Stimulated activated CD4-positive, alpha-beta T cell treated with anti-CD3 and anti-CD28 coated beads, Interleukin-2, amount 100 ng/mL, for 48 hours (primary cell): ENCODE measurements around the gene DNAAF3.

Source experiments
- DNase-seq, 2 donors: peaks; one replicate each; pipeline ENCODE4 v3.0.0-alpha.2; 2020

Gene DNAAF3

GRCh38 chr19:55115446-55116065 is 50.9 kb downstream of the DNAAF3 start:
- no peak for DNase-seq

GRCh38 chr19:55114566-55115145 is 51.8 kb downstream of the DNAAF3 start:
- DNase-seq: no peak

DNA sequence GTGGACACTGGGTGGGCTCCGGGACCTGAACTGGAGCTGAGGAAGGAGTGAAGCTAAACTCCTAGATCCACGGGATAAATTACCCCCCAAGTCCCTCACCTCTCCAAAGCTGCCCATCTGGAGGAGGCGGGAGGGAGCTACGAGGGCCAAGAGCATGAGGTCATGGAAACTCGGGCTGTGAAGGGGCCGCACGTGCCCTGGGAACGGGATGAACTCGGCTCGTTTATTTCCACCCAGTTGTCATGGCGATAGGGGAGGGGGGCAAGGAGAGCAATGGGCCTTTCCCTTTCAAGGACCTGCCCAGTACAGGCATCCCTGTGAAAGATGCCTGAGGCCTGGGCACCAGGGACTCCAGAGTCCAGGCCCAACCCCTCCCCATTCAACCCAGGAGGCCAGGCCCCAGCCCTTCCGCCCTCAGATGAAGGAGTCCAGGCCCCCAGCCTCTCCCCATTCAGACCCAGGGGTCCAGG is 52.8 kb downstream of the DNAAF3 start:
- DNase-seq: no peak

DNA sequence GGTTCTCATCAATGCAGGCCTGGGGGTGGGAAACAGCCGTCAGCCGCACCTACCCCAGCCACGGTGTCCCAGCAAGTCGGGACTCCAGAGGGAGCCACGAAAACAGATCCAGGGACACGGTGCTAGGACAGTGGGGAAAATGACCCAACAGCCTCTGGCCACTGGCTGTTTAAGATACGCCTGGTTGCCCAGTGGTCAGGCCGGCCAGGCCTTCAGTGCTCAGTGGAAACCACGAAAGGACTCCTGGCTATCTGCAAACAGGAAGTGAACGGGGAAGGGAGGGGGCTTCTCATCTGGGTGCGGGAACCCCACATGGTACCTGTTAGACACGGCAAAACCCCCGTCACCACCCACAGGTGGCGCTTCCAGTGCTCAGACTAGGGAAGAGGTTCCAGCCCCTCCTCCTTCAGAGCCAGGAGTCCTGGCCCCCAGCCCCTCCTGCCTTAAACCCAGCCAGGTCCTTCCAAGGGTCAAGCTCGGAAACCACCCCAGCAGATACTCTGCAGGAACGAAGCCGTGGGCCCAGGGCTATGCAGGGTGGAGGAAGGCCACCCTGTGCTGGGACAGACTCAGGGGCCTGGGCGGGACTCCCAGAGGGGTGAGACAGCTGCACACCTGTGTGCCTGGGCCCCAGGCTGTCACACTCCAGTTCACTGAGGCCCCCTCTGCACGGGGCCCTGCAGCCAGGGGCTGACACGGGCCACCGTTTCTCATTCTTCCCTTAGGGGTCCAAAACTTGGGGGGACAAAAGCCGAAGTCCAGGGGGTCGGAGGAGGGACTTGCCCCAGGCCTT is 53.4 kb downstream of the DNAAF3 start:
- DNase-seq: no peak

DNA sequence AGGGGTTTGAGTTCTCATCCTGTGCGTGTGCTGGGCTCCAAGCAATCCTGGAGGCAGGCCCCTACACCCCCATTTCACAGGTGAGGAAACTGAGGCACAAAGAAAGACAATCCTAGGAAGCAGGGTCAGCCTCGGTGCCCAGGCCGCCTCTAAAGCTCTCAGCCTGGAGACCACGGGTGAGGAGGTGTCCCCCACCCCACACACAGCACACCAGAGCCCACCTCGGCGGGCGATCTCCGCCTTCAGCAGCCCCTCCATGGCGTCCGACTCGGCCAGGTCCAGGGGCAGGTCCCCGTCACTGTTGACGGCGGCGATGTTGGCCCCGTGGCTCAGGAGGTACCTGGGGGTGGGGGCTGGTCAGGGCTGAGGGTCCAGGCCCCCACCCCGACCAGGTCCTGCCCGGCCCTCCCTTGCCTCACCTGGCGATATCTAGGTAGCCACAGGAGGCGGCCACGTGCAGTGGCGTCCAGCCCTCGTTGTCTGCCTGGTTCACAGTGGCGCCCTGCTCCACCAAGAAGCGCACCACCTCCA is 54.1 kb downstream of the DNAAF3 start:
- no peak for DNase-seq

DNA sequence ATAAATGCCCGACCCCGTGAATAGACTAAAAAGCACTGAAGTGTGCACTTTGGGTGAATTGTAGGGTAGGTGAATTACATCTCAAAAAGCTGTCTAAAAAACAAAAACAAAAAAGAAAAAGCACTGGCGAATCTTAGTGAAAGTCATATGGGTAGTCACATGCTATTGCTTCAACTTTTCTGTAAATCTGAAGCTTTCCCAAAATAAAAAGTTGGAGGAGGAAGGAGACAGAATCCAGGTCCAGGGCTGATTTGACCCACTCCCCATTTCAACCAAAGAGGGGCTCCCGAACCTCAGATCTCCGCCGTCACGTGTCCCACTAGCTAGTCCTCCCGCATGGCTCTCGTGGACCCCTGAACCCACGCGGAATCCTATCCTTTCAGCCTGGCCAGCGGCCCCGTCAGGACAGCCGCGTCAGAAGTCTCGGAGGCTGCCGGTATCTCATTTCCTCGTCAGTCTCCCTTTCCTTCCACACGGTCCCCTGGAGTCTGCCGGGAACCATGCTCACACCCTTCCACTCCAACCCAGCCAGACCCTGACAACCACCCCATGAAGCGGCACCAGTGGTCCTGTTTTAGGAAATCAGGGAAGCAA is 55.1 kb downstream of the DNAAF3 start:
- no peak for DNase-seq

DNA sequence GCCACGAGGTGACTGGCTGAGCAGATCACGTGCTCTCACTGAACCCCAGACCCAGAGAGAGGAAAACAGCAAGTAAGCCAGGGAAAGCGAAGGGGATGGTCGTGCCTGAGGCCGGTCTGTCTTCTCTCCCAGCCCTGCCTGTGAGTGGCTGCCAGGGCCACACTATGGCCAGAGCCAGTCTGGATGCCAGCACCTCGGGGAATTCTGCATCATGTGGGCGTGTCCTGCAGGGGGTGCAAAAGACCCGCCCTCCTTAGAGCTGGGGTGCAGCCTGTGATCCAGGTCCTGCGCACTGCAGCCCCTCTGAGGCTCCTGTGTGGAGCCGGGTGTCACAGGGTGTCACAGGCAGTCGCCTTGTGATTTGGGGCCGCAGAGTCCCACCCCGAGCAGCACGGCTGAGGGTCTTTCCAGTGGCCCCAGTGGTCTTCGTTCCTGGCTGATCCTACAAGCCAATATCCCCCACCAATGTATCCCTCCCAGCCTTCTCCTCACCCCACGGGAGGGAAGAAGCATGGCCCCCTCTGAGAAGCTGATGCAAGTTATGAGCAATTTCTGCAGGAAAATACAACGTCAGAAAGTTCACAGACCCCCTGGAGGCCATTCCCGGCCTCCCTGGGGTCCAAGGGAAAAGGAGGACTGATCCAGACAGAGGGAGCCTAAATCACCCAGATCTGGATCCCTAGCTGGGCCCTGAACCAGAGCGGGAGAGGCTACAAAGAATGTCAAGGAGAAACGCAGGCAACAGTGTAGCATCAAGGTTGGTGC is 56.7 kb downstream of the DNAAF3 start:
- no peak for DNase-seq
